T-helper 2 cell treated with Interferon-gamma antibody and Interleukin-4, amounts not matched to agents 5 μg/mL and 100 μg/mL, for 36 hours (primary cell): ENCODE results near the gene ADRA2C.

Source experiments
- DNase-seq: peaks from one replicate; pipeline ENCODE4 v3.0.0; 2021; ENCODE audit warnings: low spot score
- H3K27ac Mint-ChIP-seq: one replicate; pipeline ENCODE4 v1.8.0; 2021; ENCODE audit warnings: mild to moderate bottlenecking, mixed read lengths
- H3K27me3 Mint-ChIP-seq: one replicate; pipeline ENCODE4 v1.8.0; 2021; ENCODE audit warnings: low read depth, mixed read lengths
- H3K36me3 Mint-ChIP-seq: one replicate; pipeline ENCODE4 v1.8.0; 2021; ENCODE audit warnings: low read depth, mixed read lengths
- H3K4me1 Mint-ChIP-seq: one replicate; pipeline ENCODE4 v1.8.0; 2021; ENCODE audit warnings: low read depth, mixed read lengths
- H3K4me3 Mint-ChIP-seq: one replicate; pipeline ENCODE4 v1.8.0; 2022; ENCODE audit warnings: mild to moderate bottlenecking, moderate library complexity, mixed read lengths
- H3K9me3 Mint-ChIP-seq: one replicate; pipeline ENCODE4 v1.8.0; 2021; ENCODE audit warnings: mixed read lengths

ADRA2C gene

GRCh38 chr4:3725936-3726870 is 40.0 kb upstream of the ADRA2C start:
- Mint-ChIP-seq H3K36me3 (no peaks in the 10 kb centered on the region), H3K4me3 (no peak overlapping the region), H3K4me1 (no peaks in the 10 kb centered on the region), H3K9me3 (no peaks in the 10 kb centered on the region), H3K27me3 (peaks cover 6% of the 10 kb centered on the region), H3K27ac (no peak overlapping the region)
- DNase-seq = no peak

- no peak overlapping the region for H3K27ac Mint-ChIP-seq
- no peaks in the 10 kb centered on the region for H3K36me3 Mint-ChIP-seq
- H3K9me3 Mint-ChIP-seq = no peaks in the 10 kb centered on the region
- DNase-seq = no peak
- H3K4me1 Mint-ChIP-seq = no peaks in the 10 kb centered on the region
- H3K4me3 Mint-ChIP-seq = no peak overlapping the region
- H3K27me3 Mint-ChIP-seq = peaks cover 6% of the 10 kb centered on the region
Observed at GRCh38 chr4:3727847-3728469, 38.2 kb upstream of the ADRA2C start.

- Mint-ChIP-seq H3K4me1 (no peaks in the 10 kb centered on the region), H3K9me3 (no peaks in the 10 kb centered on the region)
Observed at GRCh38 chr4:3729188-3729881, 36.9 kb upstream of the ADRA2C start.

GRCh38 chr4:3729882-3730226 is 36.3 kb upstream of the ADRA2C start:
- Mint-ChIP-seq H3K9me3 (no peaks in the 10 kb centered on the region), H3K36me3 (no peaks in the 10 kb centered on the region), H3K4me3 (no peak overlapping the region), H3K27ac (no peak overlapping the region), H3K27me3 (no peaks in the 10 kb centered on the region), H3K4me1 (no peaks in the 10 kb centered on the region)
- no peak for DNase-seq

More at GRCh38 chr4:3729188-3729881, 36.9 kb upstream of the ADRA2C start:
- H3K36me3 Mint-ChIP-seq = no peaks in the 10 kb centered on the region
- DNase-seq = no peak
- H3K27me3 Mint-ChIP-seq = peaks cover 5% of the 10 kb centered on the region
- no peak overlapping the region for H3K27ac Mint-ChIP-seq
- no peak overlapping the region for H3K4me3 Mint-ChIP-seq

- no peaks in the 10 kb centered on the region for H3K9me3 Mint-ChIP-seq
- H3K4me3 Mint-ChIP-seq = no peak overlapping the region
- no peaks in the 10 kb centered on the region for H3K4me1 Mint-ChIP-seq
- no peak overlapping the region for H3K27ac Mint-ChIP-seq
- no peaks in the 10 kb centered on the region for H3K27me3 Mint-ChIP-seq
- no peak for DNase-seq
- no peaks in the 10 kb centered on the region for H3K36me3 Mint-ChIP-seq
Observed at GRCh38 chr4:3730422-3731190, 35.6 kb upstream of the ADRA2C start.

- H3K36me3 Mint-ChIP-seq = no peaks in the 10 kb centered on the region
- no peak overlapping the region for H3K27ac Mint-ChIP-seq
- no peak for DNase-seq
- no peaks in the 10 kb centered on the region for H3K9me3 Mint-ChIP-seq
- no peaks in the 10 kb centered on the region for H3K27me3 Mint-ChIP-seq
- H3K4me1 Mint-ChIP-seq = no peaks in the 10 kb centered on the region
- no peak overlapping the region for H3K4me3 Mint-ChIP-seq
Observed at GRCh38 chr4:3732076-3733028, 33.8 kb upstream of the ADRA2C start.

- H3K9me3 Mint-ChIP-seq = no peaks in the 10 kb centered on the region
- no peaks in the 10 kb centered on the region for H3K36me3 Mint-ChIP-seq
- H3K27me3 Mint-ChIP-seq = no peaks in the 10 kb centered on the region
- no peak for DNase-seq
- no peaks in the 10 kb centered on the region for H3K4me1 Mint-ChIP-seq
- no peak overlapping the region for H3K27ac Mint-ChIP-seq
- no peak overlapping the region for H3K4me3 Mint-ChIP-seq
Observed at GRCh38 chr4:3733195-3733594, 33.0 kb upstream of the ADRA2C start.

- H3K27ac Mint-ChIP-seq = no peak overlapping the region
- H3K27me3 Mint-ChIP-seq = no peaks in the 10 kb centered on the region
- no peaks in the 10 kb centered on the region for H3K4me1 Mint-ChIP-seq
- H3K36me3 Mint-ChIP-seq = no peaks in the 10 kb centered on the region
- H3K9me3 Mint-ChIP-seq = no peaks in the 10 kb centered on the region
- no peak for DNase-seq
- no peak overlapping the region for H3K4me3 Mint-ChIP-seq
Observed at GRCh38 chr4:3735196-3735595, 31.0 kb upstream of the ADRA2C start.

- H3K9me3 Mint-ChIP-seq = no peaks in the 10 kb centered on the region
- no peaks in the 10 kb centered on the region for H3K27me3 Mint-ChIP-seq
- no peak overlapping the region for H3K4me3 Mint-ChIP-seq
Observed at GRCh38 chr4:3736290-3736689, 29.9 kb upstream of the ADRA2C start.

GRCh38 chr4:3736806-3737205 is 29.4 kb upstream of the ADRA2C start:
- H3K36me3 Mint-ChIP-seq = no peaks in the 10 kb centered on the region
- H3K4me3 Mint-ChIP-seq = no peak overlapping the region
- H3K4me1 Mint-ChIP-seq = no peaks in the 10 kb centered on the region
- DNase-seq = no peak
- H3K27me3 Mint-ChIP-seq = no peaks in the 10 kb centered on the region
- H3K27ac Mint-ChIP-seq = no peak overlapping the region
- no peaks in the 10 kb centered on the region for H3K9me3 Mint-ChIP-seq

More at GRCh38 chr4:3736290-3736689, 29.9 kb upstream of the ADRA2C start:
- Mint-ChIP-seq H3K27ac (no peak overlapping the region), H3K36me3 (no peaks in the 10 kb centered on the region), H3K4me1 (no peaks in the 10 kb centered on the region)
- no peak for DNase-seq

- Mint-ChIP-seq H3K4me3 (no peak overlapping the region), H3K36me3 (no peaks in the 10 kb centered on the region), H3K9me3 (no peaks in the 10 kb centered on the region), H3K27ac (no peak overlapping the region), H3K27me3 (no peaks in the 10 kb centered on the region), H3K4me1 (no peaks in the 10 kb centered on the region)
- DNase-seq = no peak
Observed at GRCh38 chr4:3739577-3739976, 26.6 kb upstream of the ADRA2C start.

- Mint-ChIP-seq H3K36me3 (no peaks in the 10 kb centered on the region), H3K9me3 (no peaks in the 10 kb centered on the region), H3K4me1 (no peaks in the 10 kb centered on the region), H3K27me3 (peaks cover 4% of the 10 kb centered on the region), H3K4me3 (no peak overlapping the region), H3K27ac (no peak overlapping the region)
- DNase-seq = no peak
Observed at GRCh38 chr4:3740256-3740655, 25.9 kb upstream of the ADRA2C start.
